Neutrophil (primary cell): Measurements from ENCODE around the gene SEZ6.

ENCODE experiments used
- H3K27ac ChIP-seq: fragments of 200-600 bp; sonication (generic); 2 replicates; pipeline ENCODE4 v1.5.1; 2016; ENCODE audit warnings: mild to moderate bottlenecking, moderate library complexity
- H3K27me3 ChIP-seq: fragments of 200-600 bp; sonication (generic); 2 replicates; pipeline ENCODE4 v1.6.0; 2016; ENCODE audit warnings: mild to moderate bottlenecking
- H3K36me3 ChIP-seq: fragments of 200-600 bp; sonication (generic); 2 replicates; pipeline ENCODE4 v1.5.1; 2017
- H3K4me1 ChIP-seq, 2 experiments: fragments of 200-600 bp in 1 of 2; sonication (generic) in 1 of 2; 1 replicate in 1 of 2; 2 replicates in 1 of 2; pipeline versions ENCODE4 v1.5.1 to v1.6.1; 2013 to 2016; ENCODE audit warnings: low read depth in 1 of 2, low read length in 1 of 2, mild to moderate bottlenecking in 1 of 2, moderate library complexity in 1 of 2; ENCODE audit not compliant: control insufficient read depth in 1 of 2, insufficient read depth in 1 of 2
- H3K4me3 ChIP-seq, 2 experiments: fragments of 200-600 bp in 1 of 2; sonication (generic) in 1 of 2; 1 replicate in 1 of 2; 2 replicates in 1 of 2; pipeline ENCODE4 v1.5.1; 2013 to 2016; ENCODE audit warnings: low read depth in 1 of 2, low read length in 1 of 2, mild to moderate bottlenecking in 1 of 2, moderate library complexity in 1 of 2
- H3K9me3 ChIP-seq: fragments of 200-600 bp; sonication (generic); 2 replicates; pipeline ENCODE4 v1.5.1; 2016
- TF ChIP-seq, protein P1 (sequence below): fragments of 200-600 bp; sonication (generic); IDR thresholded peaks from 2 replicates; pipeline ENCODE4 v1.5.1; 2016; ENCODE audit warnings: antibody characterized with exemption

The SEZ6 gene

DNA sequence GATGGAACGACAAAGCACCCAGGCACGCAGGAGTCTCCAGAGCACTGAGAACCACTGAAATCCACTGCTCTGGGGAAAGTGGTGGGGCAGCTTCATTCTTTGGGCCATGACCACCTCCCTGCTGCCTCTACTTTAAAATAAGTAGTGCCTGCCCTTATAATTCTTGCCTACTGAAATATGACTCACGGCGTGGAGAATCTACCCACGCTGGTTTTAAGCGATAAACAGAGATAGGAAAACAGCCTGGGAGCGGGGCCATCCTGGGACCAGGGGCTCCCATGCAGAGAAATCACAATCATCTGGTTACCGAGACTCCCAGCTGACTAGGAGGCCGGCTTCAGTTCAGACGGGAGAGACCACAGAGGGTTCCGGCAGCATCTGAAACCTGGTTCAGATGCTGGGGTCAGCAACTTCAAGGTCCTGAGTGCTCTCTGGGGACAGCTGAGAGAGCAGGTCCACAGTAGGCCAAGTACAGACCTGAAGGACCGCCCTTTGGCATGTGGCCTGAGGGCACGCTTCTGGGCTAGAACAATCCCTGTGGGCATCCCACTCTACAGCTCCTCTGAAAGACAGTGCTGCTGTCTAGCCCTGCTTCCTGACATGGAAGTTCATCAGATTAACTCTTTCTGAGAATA is 94.3 kb downstream of the SEZ6 start:
- Histone ChIP-seq H3K27ac (no peak overlapping the region), H3K9me3 (no peaks in the 10 kb centered on the region), H3K4me3 (no peak overlapping the region), H3K36me3 (peaks cover 100% of the 10 kb centered on the region), H3K4me1 (no peaks in the 10 kb centered on the region), H3K27me3 (no peaks in the 10 kb centered on the region)
- TF ChIP-seq, protein P1, sequence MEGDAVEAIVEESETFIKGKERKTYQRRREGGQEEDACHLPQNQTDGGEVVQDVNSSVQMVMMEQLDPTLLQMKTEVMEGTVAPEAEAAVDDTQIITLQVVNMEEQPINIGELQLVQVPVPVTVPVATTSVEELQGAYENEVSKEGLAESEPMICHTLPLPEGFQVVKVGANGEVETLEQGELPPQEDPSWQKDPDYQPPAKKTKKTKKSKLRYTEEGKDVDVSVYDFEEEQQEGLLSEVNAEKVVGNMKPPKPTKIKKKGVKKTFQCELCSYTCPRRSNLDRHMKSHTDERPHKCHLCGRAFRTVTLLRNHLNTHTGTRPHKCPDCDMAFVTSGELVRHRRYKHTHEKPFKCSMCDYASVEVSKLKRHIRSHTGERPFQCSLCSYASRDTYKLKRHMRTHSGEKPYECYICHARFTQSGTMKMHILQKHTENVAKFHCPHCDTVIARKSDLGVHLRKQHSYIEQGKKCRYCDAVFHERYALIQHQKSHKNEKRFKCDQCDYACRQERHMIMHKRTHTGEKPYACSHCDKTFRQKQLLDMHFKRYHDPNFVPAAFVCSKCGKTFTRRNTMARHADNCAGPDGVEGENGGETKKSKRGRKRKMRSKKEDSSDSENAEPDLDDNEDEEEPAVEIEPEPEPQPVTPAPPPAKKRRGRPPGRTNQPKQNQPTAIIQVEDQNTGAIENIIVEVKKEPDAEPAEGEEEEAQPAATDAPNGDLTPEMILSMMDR: no peak

DNA sequence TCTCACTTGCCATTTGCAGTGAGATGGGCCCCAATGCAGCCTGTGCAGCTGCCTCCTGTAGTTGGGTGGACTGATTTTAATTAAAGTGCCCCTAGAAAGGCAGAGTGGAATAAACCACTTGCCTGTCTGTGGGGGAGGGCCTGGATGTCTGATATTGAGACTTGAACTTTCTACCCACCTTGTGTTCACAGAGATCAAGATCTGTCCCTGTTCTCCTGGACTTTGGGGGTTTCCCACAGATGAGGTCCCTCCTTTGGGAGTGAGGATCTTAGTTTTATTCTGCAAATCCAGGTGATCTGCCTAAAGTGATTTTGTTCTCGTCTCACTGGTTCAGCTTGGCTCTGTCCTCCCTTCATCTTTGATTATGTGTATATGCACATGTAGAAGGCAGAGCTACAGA is 95.3 kb downstream of the SEZ6 start:
- Histone ChIP-seq H3K27ac (peak overlapping the region; percentile 34), H3K27me3 (no peaks in the 10 kb centered on the region), H3K4me3 (no peak overlapping the region), H3K9me3 (no peaks in the 10 kb centered on the region), H3K36me3 (peaks cover 100% of the 10 kb centered on the region), H3K4me1 (no peaks in the 10 kb centered on the region)
- TF ChIP-seq, protein P1: no peak

DNA sequence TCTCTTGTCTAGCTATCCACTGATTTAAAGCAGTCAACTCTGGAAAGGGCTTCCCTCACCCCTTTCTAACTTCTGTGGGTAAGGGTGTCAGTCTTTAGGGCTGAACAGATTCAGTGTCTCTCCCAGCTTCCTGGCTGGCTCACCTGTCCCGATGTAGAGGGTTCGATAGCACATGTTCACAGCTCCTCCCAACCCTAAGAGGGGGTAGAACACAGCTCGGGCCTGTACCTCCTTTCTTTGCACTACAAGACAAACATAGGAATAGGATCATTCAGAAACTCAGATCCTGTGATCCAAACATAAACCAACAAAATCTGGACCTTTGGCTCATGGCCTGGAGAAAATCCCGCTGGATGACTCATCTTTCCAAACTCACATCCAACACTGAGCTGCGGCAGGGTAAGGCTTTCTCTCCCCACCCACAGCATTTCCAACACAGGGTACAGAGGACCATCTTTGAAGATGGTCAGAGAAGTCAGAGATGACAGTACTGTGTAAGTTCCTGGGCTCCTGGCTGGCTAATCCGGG is 97.1 kb downstream of the SEZ6 start:
- TF ChIP-seq, protein P1: no peak

DNA sequence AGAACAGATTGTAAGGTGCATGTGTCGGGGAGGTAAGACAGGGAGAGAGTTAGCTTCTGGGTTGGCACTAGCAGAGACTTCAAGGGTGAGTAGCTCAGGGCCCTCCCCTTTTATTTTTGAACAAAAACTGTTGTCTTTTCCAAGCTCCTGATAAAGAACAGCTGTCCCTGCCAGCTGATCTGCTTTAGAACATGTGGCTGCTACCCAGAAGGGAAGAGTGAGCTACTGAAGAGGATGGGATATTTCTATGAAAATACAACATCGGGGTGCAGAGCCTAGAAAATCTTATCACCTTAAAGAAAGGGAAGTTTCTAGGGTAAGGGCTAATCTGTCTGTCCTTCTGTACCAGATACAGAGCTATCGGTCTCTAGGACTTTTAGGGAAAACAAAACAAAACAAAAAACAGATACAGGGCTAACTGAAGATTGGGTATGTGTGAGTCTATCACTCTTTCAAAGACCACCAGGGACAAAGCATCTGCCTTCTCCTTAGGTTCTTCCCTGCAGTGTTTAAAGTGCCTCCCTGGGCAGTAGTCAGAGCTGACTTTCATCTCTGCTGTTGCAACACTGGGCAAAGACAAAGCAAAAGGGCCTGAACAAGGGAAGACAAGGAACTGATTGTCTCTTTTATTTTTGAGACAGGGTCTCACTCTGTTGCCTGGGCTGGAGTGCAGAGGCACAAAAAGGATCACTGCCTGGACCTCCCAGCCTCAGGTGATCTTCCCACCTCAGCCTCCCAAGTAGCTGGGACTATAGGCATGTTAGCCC is 97.9 kb downstream of the SEZ6 start:
- Histone ChIP-seq H3K36me3 (peaks cover 82% of the 10 kb centered on the region), H3K9me3 (no peaks in the 10 kb centered on the region), H3K4me1 (peaks cover 6 to 8% of the 10 kb centered on the region in 2 experiments), H3K27ac (peak overlapping the region; percentile 48), H3K27me3 (no peaks in the 10 kb centered on the region), H3K4me3 (no peak overlapping the region)
- TF ChIP-seq, protein P1: no peak

More for the DNA sequence above, 97.1 kb downstream of the SEZ6 start:
- H3K4me3 ChIP-seq: no peak overlapping the region
- no peak overlapping the region for H3K27ac ChIP-seq
- H3K36me3 ChIP-seq: peaks cover 90% of the 10 kb centered on the region
- peaks cover 0 to under 1% of the 10 kb centered on the region in 2 experiments for H3K4me1 ChIP-seq
- no peaks in the 10 kb centered on the region for H3K27me3 ChIP-seq
- H3K9me3 ChIP-seq: no peaks in the 10 kb centered on the region

DNA sequence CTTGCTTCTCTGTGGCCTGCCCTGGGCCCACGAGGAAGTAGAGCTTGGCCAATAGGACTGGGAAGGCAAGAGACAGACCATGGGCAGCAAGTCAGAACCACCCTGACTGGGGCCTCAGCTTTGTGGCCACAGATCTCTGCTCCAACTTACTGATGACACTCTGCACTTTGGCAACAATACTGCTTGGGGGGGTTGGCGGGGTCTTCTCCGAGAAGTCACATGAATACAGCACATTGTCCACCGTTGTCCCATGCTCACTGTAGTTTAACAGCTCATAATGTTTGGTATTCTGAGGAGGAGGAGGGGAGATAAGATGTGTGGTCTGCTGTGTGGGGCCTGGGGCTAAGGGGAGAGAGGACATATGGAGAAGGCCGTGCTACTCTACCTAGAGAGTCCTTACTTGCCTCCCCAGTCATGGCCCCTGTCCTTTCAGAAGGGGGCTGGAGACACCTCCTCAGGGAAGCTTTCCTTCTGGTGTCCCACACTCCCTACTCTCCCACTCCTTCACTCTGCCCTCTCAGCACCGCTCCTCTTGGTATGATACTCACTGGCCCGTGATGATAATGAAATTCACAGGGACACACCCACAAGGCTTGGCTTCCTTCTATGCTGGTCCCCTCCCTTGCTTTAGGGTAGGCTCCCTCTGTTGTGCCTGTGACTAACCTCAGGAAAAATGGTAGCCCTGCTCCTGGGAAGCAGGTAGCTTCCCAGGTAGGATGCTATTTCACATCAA is 99.0 kb downstream of the SEZ6 start:
- peaks cover 9 to 10% of the 10 kb centered on the region in 2 experiments for H3K4me1 ChIP-seq
- TF ChIP-seq, protein P1: no peak
- H3K27ac ChIP-seq: peak overlapping the region; percentile 48
- H3K9me3 ChIP-seq: no peaks in the 10 kb centered on the region
- H3K27me3 ChIP-seq: no peaks in the 10 kb centered on the region
- H3K4me3 ChIP-seq: no peak overlapping the region
- H3K36me3 ChIP-seq: peaks cover 71% of the 10 kb centered on the region
